ENCODE measurements around the gene DPM3. TPM values are rescaled to one million over a fixed set of nuclear protein-coding genes. Genes with fewer than 3 reads are reported as not detected.

DPM3 gene
- total RNA-seq, 2 donors from 2014 or later = 26.4 to 40.8 TPM

DNA sequence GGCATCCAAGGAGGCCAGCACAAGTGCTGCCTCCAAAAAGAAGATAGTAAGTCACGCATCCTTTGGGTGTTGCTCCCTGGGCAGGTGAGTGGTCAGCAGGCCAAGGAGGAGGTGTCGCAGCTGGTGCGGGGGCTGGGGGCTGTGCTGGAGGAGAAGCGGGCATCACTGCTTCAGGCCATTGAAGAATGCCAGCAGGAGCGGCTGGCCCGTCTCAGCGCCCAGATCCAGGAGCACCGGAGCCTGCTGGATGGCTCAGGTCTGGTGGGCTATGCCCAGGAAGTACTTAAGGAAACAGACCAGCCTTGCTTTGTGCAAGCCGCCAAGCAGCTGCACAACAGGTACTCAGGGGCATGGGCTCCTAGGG lies 37.6 kb upstream of the DPM3 start:
- Mint-ChIP-seq H3K9me3 (no peaks in the 10 kb centered on the region), H3K27ac (no peak overlapping the region), H3K36me3 (peaks cover 8 to 9% of the 10 kb centered on the region in 2 donors)
- peak in 1 of 2 donors; percentile 52 for DNase-seq (ENCODE audit: low spot score in 2 of 2)
- ATAC-seq = no peak

DNA sequence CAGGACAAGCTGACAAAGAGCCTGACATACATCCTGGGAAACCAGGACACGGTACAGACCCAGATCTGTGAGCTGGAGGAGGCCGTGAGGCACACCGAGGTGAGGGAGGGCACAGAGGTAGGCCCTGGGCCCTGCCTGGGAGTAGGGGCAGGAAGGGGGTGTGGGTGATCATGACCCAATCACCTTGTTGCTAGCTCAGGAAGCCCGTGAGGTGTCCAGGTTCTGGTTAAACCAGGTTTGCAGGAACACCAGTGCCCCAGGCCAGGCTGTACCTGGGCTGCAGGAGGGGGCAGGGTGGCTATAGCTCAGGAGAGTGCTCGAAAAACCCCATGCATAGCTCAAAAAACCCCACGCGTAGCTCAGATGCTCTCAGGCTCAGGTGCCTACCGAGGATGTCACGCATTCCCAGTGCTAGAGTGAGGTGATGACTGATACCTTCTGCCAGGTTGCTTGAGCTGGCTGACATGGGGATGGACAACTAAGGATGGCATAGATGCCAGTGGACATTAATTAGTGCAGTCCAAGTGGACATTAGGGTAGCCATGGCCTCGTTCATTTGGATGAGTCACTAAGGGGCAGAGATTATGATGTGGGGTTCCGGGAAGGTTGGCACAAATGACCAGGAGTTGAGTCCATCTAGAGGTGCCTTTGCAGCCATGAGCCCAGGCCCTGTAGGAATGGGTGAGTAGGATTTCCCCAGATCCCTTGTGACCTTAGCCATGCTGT lies 37.0 kb upstream of the DPM3 start:
- Mint-ChIP-seq H3K27ac (no peak overlapping the region), H3K9me3 (no peaks in the 10 kb centered on the region), H3K36me3 (peaks cover 12 to 14% of the 10 kb centered on the region in 2 donors)
- DNase-seq (ENCODE audit: low spot score in 2 of 2) = peak in 1 of 2 donors; percentile 47
- ATAC-seq = no peak

DNA sequence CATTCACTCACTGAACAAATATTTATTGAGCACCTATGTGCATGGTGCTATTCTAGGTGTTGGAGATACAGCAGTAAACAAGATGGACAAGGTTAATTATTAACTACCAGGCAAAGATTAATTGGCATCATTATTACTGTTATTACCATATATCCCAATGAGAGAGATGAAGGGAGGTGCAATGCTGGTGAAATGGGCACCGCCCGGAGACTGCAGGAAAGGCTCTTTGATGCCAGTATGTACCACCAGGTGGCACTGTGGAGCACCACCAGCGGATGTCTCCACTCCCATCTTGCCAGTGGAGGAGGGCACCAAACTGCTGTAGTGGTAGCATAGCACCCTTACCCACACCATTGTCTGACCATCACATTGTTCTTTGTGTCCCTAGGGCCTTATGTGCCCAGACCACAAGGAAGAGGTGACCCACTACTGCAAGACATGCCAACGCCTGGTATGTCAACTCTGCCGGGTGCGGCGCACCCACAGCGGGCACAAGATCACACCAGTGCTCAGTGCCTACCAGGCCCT lies 36.3 kb upstream of the DPM3 start:
- ATAC-seq (peak; percentile 36 to 38), DNase-seq (ENCODE audit: low spot score in 2 of 2) (peak; percentile 80 to 91)
- Mint-ChIP-seq H3K9me3 (no peaks in the 10 kb centered on the region), H3K27ac (no peak overlapping the region), H3K36me3 (peaks cover 17 to 20% of the 10 kb centered on the region in 2 donors)

DNA sequence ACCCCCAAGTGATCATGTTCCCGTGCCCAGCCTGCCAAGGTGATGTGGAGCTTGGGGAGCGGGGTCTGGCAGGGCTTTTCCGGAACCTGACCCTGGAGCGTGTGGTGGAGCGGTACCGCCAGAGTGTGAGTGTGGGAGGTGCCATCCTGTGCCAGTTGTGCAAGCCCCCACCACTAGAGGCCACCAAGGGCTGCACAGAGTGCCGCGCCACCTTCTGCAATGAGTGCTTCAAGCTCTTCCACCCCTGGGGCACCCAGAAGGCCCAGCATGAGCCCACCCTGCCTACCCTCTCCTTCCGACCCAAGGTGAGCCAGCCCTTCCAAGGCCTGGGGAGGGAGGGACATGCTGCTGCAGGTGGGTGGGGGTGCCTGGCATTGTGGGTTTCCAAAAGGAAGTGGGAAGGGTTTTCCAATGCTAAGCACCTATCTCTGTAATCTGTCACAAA lies 35.6 kb upstream of the DPM3 start:
- no peaks in the 10 kb centered on the region for H3K9me3 Mint-ChIP-seq
- peaks cover 17 to 20% of the 10 kb centered on the region in 2 donors for H3K36me3 Mint-ChIP-seq
- ATAC-seq (no peak), DNase-seq (ENCODE audit: low spot score in 2 of 2) (peak in 1 of 2 donors; percentile 55)
- no peak overlapping the region for H3K27ac Mint-ChIP-seq

DNA sequence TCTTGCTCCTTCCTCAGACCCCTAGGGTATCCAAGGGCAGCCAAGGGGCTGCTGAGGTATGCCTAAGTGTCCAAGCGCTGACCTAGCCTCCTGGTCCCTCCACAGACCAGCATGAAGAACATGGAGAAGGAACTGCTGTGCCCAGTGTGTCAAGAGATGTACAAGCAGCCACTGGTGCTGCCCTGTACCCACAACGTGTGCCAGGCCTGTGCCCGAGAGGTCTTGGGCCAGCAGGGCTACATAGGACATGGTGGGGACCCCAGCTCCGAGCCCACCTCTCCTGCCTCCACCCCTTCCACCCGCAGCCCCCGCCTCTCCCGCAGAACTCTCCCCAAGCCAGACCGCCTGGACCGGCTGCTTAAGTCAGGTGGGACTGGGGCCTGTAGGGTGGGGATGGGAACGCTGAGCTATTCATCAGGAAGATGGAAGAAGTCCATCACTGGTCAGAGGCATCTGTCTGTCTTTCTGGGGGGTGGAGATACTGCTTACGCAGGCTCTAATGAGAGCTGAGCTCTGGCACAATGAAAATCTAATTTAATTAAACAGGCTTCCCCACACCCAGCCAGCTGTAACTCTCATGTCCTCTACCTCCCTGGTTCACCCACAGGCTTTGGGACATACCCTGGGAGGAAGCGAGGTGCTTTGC lies 35.1 kb upstream of the DPM3 start:
- Mint-ChIP-seq H3K36me3 (peaks cover 17 to 20% of the 10 kb centered on the region in 2 donors), H3K27ac (no peak overlapping the region), H3K9me3 (no peaks in the 10 kb centered on the region)
- DNase-seq (ENCODE audit: low spot score in 2 of 2) = peak in 1 of 2 donors; percentile 57
- no peak for ATAC-seq

DNA sequence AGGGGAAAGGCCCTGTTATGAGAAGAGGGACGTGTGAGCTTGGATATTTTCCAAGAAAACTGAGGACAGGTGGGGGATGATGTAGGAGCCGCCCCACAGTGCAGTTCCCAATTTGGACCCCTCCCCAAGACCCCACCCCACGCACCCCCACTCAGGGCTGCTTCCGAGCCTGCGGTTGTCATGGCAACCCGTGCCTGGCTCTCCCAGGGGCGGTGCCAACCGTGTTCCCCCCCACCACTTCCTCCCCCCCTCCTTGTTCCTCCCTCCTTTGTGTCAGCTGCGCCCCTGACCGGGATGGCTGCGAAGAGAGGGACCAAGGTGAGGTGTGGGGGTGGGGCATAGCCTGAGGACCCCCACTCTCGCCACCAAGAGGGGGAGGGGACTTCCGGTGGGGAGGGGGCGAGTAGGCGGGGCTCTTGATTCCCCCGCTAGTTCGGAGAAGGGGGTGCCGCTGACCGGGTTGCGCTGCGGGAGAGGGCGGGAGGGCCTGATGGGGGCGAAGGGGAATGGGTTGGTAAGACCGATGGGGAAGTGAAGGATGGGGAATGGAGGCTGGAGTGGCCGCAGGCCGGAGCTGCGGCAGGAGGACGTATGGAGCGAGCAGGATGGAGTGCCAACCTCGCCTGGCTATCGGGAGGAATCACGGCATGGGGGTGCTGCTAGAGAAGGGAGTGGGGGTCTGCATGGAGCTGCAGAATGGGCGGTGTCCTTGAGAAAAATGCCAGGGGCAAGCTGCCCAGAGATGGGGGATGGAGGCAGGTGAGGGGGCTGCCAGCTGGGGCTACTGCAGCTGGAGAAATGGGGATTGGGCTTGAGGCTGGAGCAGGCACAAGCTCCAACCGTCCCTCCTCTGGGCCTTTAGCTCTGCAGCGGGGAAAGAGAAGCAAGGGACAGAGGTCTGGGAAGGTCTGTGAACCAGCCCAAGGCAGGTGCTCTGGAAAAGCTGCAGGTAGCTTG lies 34.3 kb upstream of the DPM3 start:
- Mint-ChIP-seq H3K36me3 (peaks cover 17 to 20% of the 10 kb centered on the region in 2 donors), H3K9me3 (no peaks in the 10 kb centered on the region), H3K27ac (peak overlapping the region; percentile 82 to 99)
- DNase-seq (ENCODE audit: low spot score in 2 of 2) (peak; percentile 50 to 54), ATAC-seq (no peak)

DNA sequence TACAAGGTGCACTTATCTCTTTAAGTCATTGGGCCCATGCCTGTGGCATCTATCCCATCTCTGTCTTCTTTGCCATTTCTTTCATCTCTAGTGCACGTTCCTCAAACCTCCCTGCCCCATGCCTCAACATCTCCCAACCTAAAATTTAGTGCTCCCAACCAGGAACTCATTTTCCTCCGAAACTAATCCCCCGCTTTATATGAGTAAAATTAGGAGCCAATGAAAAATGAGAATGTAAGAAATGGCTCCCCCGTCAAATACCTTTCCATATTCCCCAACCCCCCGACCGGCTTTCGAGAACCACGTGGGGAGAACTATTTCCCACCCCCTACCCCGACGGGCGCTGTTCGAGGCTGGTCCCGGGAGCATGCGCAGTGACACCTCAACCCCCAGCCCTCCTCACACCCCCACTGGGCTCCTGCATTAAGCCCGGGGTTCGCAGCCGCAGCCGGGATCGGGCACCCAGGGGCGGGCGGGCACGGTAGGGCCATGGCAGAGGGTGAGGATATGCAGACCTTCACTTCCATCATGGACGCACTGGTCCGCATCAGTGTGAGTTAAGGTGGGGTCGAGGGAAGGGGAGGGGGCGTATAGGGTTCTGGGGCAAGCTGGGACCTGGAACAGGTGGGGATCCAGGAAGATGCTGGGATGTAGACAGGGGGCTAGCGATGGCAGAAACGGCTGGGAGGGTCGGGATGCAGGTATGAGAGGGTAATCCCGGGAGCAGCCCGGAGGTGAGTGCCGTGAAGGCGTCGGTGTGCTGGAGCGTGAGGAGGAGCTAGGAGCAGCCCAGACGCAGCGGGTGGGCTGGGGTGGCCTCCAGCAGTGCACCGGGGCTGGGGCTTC lies 33.4 kb upstream of the DPM3 start, which contains the start of gene TRIM46:
TRIM46 (plus strand) TSS at position 372 of the 846 bp plus-strand sequence; CDS start at position 490, 118 bp downstream.
- Mint-ChIP-seq H3K9me3 (no peaks in the 10 kb centered on the region), H3K36me3 (peaks cover 17 to 20% of the 10 kb centered on the region in 2 donors), H3K27ac (peak within 1 kb of the TSS; percentile 99 to 100)
- ATAC-seq (peak; percentile 45 to 66), DNase-seq (ENCODE audit: low spot score in 2 of 2) (peak; percentile 73 to 74)

DNA sequence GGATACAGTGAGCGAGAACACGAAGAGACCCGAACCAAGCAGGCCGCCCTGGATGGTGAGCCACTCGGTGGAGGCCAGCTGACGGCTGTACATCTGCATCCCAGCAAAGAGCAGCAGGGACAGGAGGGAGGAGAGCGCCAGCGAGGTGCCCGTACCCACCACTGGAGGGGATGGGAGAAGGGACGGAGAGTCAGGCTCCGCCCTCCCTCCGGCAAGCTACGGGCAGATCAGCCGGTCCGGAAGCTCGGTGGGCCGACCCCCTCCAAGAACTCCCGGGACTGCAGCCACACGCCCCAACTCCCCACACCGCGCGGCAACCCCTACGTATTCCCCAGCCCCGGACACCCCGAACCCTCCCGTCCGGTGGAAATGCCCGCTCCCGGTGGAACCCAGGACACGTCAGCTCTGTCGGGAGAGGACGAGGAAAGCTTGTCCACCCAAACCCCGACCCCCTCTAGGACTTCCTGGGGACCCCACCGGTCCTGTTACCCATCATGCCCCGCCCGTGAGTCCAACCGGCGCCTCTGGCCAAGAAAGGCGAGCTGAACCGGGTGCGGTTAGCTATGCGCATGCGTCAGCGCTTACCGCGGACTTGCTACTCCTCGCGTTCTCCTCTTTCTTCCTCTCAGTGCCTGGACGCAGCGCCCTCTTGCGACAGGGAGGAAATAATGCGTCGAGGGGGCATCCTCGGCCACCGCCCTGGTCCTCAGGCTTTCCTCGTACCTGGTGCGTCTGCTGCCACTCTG lies 32.6 kb upstream of the DPM3 start, which contains the start of gene KRTCAP2:
KRTCAP2 (minus strand) TSS at position 573 of the 746 bp plus-strand sequence; CDS start at position 493, 80 bp downstream.
- DNase-seq (ENCODE audit: low spot score in 2 of 2) = peak; percentile 94 to 96
- Mint-ChIP-seq H3K9me3 (no peaks in the 10 kb centered on the region), H3K27ac (peak within 1 kb of the TSS; percentile 99 to 100), H3K36me3 (peaks cover 17 to 19% of the 10 kb centered on the region in 2 donors)
- ATAC-seq = peak; percentile 78 to 86

DNA sequence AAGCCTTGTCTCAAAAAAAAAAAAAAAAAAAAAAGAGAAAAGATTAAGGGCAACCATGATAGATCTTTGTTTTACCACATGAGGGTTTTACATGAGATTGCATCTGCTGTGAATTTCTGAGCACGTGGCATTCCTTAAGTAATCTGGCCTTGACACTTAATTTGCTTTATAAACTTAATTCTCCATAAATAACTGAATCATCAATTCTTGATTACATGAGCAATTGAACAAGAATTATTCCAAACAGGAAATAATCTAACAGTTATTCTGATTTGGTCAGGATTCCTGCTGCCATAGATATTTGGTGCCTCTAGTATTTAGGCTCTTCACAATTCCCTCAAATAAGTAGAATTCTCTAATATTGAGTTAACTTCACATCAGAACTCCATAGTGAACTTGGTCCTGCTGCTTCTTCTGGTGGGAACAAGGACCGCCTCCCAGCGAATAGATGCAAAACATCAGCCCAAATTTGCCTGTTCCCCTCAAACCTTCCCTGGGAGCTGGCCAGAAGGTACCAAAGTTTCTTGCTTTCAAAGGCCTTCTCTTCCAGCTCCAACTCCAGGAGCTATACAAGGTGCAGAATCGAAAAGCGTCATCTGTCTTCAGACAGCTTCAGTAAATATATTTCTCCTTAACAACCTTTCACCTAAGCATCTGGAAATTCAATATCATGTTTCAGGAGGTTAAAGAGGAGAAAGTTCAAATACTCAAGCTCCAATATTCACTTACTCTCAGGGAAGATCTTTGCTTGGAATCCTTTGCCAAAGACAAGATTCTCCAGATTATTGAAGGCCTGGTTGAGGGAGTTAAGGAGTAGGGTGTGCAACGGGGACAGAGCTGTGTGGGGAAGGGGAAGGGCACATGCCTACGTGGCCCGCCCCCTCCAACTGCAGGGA lies 31.8 kb upstream of the DPM3 start:
- peaks cover 15 to 17% of the 10 kb centered on the region in 2 donors for H3K36me3 Mint-ChIP-seq
- DNase-seq (ENCODE audit: low spot score in 2 of 2) (no peak), ATAC-seq (peak; percentile 36 to 49)
- H3K27ac Mint-ChIP-seq = peak overlapping the region; percentile 99 to 100
- H3K9me3 Mint-ChIP-seq = no peaks in the 10 kb centered on the region

DNA sequence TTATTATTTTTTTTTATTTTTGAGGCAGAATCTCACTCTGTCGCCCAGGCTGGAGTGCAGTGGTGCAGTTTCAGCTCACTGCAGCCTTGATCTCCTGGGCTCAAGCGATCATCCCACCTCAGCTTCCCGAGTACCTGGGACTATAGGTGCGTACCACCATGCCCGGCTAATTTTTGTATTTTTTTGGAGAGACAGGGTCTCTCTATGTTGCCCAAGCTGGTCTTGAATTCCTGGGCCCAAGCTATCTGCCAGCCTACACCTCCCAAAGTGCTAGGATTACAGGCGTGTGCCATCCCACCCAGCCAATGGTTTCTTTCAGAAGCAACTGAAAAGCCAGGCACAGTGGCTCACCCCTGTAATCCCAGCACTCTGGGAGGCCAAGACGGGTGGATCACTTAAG lies 30.5 kb upstream of the DPM3 start:
- ATAC-seq (no peak), DNase-seq (ENCODE audit: low spot score in 2 of 2) (no peak)
- no peak overlapping the region for H3K27ac Mint-ChIP-seq

DNA sequence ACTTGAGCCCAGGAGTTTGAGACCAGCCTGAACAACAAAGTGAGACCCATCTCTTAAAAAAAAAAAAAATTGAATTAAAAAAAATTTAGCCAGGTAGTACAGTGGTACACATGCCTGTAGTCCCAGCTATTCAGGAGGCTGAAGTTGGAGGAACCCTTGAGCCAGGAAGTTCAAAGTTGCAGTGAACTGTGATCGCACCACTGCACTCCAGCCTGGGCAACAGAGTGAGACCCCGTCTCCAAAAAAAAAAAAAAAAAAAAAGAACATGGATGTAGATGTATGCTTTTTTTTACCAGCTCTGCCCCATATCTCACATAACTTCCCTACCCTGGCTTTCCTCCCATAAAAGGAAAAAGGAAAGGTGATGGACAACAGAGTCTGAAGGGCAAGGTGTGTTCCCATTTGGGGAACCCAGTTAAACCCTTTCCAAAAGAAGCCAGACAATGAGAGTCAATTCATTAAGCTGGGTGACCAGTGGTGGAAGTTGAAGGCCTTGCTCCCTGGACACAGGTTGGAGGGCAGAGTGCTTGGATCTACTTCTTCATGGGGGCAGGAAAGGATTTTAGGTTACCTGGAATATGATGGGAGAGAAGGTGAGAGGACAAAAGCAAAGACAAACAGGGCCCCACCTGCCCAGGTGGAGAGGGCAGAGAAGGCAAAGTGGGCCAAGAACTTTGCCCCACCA lies 29.9 kb upstream of the DPM3 start:
- Mint-ChIP-seq H3K36me3 (peaks cover 15 to 17% of the 10 kb centered on the region in 2 donors), H3K9me3 (no peaks in the 10 kb centered on the region), H3K27ac (no peak overlapping the region)
- no peak for ATAC-seq
- peak in 1 of 2 donors; percentile 33 for DNase-seq (ENCODE audit: low spot score in 2 of 2)

More for the DNA sequence above, 30.5 kb upstream of the DPM3 start:
- Mint-ChIP-seq H3K36me3 (peaks cover 15 to 17% of the 10 kb centered on the region in 2 donors), H3K9me3 (no peaks in the 10 kb centered on the region)

DNA sequence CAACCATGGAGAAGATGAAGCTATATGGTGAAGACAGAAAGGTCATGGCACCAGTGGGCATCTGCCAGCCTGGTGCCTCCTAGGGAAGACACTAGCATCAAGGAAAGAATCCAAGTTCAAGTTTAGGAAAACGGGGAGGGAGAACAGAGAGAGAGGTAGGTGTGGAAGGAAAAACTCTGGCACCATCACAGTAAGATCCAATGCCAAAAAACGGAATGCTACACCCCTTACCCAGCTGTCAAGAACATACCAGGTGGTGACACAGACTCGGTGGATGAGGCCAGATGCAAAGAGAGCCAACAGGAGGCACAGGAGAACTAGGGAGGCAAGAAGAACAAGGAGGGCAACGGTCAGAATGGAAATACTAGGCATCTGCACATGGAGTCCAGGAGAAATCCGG lies 29.2 kb upstream of the DPM3 start:
- no peaks in the 10 kb centered on the region for H3K9me3 Mint-ChIP-seq

DNA sequence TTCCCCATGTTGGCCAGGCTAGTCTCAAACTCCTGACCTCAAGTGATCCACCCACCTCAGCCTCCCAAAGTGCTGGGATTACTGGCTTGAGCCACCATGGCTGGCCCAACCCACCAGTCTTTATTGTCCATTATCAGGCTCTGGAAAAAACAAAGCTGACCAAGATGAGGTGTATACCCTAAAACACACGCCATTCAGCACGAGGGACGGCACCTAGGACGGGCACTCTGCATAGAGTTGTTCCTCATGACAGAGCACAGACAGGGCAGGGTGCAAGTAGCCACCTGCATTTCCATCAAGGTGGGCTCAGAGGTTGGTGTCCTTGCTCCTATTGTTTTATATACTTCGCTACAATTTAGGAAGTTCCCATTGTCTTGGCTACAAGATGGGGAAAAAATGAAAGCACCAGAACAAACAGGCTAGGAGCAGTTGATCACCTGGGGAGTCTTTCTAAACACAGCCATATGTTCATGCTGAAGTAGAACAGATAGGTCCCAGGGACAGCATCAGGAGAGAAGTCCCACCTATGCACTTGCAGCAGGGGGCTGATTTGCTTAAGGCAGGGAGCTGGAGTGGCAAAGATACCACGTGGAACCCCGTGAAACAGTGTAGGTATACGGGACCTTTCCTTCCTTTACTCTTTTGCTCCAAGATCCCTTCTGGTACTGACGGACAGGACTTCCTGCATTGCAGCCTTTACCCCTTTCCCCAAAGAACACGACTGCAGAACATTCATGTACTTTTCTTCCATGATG lies 28.3 kb upstream of the DPM3 start:
- ATAC-seq (no peak), DNase-seq (ENCODE audit: low spot score in 2 of 2) (no peak)
- Mint-ChIP-seq H3K9me3 (no peaks in the 10 kb centered on the region), H3K27ac (no peak overlapping the region), H3K36me3 (peaks cover 15 to 17% of the 10 kb centered on the region in 2 donors)

More for the DNA sequence above, 29.2 kb upstream of the DPM3 start:
- no peak for ATAC-seq
- H3K36me3 Mint-ChIP-seq = peaks cover 15 to 17% of the 10 kb centered on the region in 2 donors
- peak overlapping the region in 1 of 2 donors; percentile 1 for H3K27ac Mint-ChIP-seq
- no peak for DNase-seq (ENCODE audit: low spot score in 2 of 2)

Measured in activated naive CD4-positive, alpha-beta T cell treated with anti-CD3 and anti-CD28 coated beads, Interleukin-2, amount 50 U/mL, for 72 hours (primary cell).